OCI-LY3 (cell line): ENCODE results near the gene CDH4.

Source experiments
- EZH2phosphoT487 ChIP-seq: fragments of 200-600 bp; shearing (Covaris generic); IDR thresholded peaks from 2 replicates; pipeline ENCODE4 v1.6.1; 2018; ENCODE audit warnings: antibody characterized with exemption, mixed run types, low read depth
- TF ChIP-seq, protein P1 (sequence below): fragments of 200-600, 300-600 bp; sonication (generic); IDR thresholded peaks from 2 replicates; pipeline ENCODE4 v1.5.1; 2014; ENCODE audit warnings: antibody characterized with exemption, low read length, low read depth

DNA sequence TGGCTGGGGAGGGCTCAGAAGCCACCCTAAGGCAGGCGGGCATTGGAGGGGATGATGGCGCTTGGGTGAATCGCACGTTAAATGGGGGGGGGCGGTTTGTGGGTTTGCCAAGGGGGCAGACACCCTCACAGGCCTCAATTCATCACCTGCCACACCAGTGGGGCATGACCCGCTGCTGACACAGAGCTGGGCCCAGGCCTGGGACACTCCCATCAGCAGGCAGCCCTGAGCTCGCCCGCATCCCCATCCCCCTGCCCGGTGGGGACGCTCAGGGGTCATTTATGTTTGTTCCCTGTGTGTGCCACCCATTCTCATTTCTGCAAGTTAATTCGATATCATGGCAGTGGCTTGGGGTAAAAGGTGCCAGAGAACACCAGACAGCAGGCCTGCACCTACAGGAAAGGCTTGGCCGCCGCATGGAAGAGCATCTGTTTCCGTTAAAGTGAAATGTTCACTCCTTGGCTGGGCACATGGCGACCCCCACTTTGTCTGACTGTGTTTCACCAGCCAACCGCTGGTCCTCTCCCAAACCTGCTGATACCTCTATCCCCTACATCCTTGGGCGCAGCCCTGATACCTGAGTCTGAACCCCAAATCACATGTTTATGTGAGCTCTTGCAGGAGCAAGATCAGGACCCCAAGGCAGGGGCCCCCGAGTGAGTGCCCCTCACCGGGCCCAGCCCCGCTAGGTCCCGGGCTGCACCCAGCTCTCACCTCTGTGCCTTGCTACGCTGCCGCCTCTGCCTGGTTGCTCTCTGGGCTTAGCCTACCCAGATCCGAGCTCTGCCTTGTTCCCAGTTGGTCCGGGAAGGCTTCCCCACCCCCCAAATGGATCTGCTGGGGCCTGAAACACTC is 564.8 kb downstream of the CDH4 start:
- TF ChIP-seq, protein P1, sequence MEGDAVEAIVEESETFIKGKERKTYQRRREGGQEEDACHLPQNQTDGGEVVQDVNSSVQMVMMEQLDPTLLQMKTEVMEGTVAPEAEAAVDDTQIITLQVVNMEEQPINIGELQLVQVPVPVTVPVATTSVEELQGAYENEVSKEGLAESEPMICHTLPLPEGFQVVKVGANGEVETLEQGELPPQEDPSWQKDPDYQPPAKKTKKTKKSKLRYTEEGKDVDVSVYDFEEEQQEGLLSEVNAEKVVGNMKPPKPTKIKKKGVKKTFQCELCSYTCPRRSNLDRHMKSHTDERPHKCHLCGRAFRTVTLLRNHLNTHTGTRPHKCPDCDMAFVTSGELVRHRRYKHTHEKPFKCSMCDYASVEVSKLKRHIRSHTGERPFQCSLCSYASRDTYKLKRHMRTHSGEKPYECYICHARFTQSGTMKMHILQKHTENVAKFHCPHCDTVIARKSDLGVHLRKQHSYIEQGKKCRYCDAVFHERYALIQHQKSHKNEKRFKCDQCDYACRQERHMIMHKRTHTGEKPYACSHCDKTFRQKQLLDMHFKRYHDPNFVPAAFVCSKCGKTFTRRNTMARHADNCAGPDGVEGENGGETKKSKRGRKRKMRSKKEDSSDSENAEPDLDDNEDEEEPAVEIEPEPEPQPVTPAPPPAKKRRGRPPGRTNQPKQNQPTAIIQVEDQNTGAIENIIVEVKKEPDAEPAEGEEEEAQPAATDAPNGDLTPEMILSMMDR, result no peak
- TF ChIP-seq EZH2phosphoT487, result no peak
